SKM-1 treated with dmso at 0.1 percent for 144 hours (cell line): Measurements from ENCODE around the gene BAG3.
A peak's percentile ranks its signal among the peaks of the same experiment; 100 is the strongest.

Experiments
- DNase-seq: peaks from one replicate; lab custom pipeline; 2025; ENCODE audit not compliant: unreplicated experiment; lab: John Stamatoyannopoulos, UW

The BAG3 gene

DNA sequence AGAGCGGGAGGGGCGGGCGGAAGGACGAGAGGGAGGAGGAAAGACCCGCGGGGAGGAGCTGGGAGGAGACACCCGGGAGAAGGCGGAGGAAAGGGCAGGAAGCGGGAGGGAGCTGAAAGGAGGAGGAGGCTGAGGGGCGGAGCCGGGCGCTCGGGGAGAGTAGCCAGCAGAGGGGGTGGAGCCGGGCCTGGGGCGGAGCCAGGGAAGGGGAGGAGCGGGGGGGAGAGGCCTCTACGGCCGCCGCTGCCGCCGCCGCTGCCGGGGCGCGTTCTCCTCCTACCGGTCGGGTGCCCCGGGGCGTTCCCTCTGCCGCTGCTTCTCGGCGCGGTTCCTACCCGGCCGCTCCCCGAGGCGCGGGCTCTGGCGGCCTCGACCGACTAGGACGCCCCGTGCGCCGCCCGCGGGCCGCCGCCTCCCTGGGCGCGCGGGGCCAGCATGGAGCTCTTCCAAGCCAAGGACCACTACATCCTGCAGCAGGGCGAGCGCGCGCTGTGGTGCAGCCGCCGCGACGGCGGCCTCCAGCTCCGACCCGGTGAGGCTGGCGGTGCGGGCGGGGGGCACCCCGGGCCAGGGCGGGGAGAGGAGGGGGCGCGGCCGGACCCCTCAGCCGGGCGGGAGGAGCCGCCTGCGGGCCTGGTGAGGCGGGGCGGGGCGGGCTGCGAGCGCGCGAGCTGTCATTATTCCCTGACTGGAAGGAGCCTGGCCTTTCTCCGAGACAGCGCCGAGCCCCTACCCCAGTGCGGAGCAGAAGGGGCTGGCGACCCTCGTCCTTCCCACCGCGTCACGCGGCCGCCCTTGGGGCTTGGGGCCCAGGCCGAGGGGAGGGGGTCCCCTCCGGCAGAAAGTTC, 74.9 kb downstream of the BAG3 start, which contains the start of gene INPP5F:
INPP5F (plus strand) TSS at position 223 of the 848 bp plus-strand sequence; CDS start at position 436, 213 bp downstream.
- peak; percentile 98 for DNase-seq

DNA sequence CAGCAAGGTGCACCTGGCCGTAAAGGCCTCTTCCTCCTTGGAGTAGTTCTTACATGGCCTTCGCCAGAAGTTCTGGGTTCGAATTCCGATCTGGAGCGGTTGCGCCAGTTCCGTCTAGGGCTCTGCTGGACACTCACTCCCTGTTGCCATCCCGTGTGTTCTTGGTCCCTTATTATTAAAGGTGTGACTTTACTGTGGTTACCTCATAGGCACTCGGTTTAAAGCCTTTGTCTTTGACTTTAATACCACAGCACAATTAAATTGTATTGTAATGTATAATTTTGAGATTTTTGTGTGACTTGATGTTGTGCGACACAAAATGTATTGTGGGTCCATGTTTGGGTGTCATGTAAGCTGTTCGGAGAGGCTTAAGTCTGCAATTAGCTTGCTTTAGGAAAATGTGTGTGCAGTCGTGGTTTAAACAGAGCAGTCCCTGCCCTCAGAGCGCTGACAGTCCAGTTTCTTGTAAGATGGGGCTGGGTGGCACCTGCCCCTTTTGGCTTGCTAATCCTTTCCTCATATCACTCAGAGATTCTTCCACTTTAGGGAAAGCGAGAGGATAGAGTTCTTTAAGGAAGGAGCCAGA, 75.6 kb downstream of the BAG3 start:
- DNase-seq, result no peak
